GM23338 (cell line): ENCODE results near the gene ATP23. TPM values are rescaled to one million over a fixed set of nuclear protein-coding genes. Genes with fewer than 3 reads are reported as not detected.

Experiments used
- ATAC-seq: fragments of 200-7000 bp; cut with Tn5 transposase; 3 replicates; pipeline ENCODE4 v1.9.1; 2020
- DNase-seq: peaks from one replicate; pipeline ENCODE4 v3.0.0-alpha.2; 2015; ENCODE audit warnings: low spot score
- H2AFZ ChIP-seq: fragments of 200-600 bp; sonication (generic); 2 replicates; pipeline ENCODE4 v1.8.0; 2016; ENCODE audit warnings: antibody characterized with exemption, mild to moderate bottlenecking, moderate library complexity
- H3F3A ChIP-seq: fragments of 200-600 bp; sonication (generic); replicated peaks from 2 replicates; pipeline ENCODE4 v1.8.0; 2017; ENCODE audit warnings: antibody characterized with exemption, mixed run types, low read depth
- H3K27ac ChIP-seq: fragments of 200-600 bp; sonication (generic); 2 replicates; pipeline ENCODE4 v1.6.1; 2016; ENCODE audit warnings: low read depth
- H3K27me3 ChIP-seq: fragments of 200-600 bp; sonication (generic); 2 replicates; pipeline ENCODE4 v1.8.0; 2016; ENCODE audit warnings: mild to moderate bottlenecking, mixed run types, moderate library complexity; ENCODE audit not compliant: insufficient read depth
- H3K36me3 ChIP-seq: fragments of 200-600 bp; sonication (generic); 2 replicates; pipeline ENCODE4 v1.8.0; 2016; ENCODE audit warnings: mild to moderate bottlenecking; ENCODE audit not compliant: insufficient read depth
- H3K4me1 ChIP-seq: fragments of 200-600 bp; sonication (generic); 2 replicates; pipeline ENCODE4 v1.8.0; 2016; ENCODE audit warnings: mild to moderate bottlenecking, moderate library complexity; ENCODE audit not compliant: insufficient read depth
- H3K4me2 ChIP-seq: fragments of 200-600 bp; sonication (generic); 2 replicates; pipeline ENCODE4 v1.7.1; 2017; ENCODE audit warnings: mixed run types
- H3K4me3 ChIP-seq: fragments of 200-600 bp; sonication (generic); 2 replicates; pipeline ENCODE4 v1.6.1; 2016; ENCODE audit warnings: mixed run types
- H3K79me2 ChIP-seq: fragments of 200-600 bp; sonication (generic); replicated peaks from 2 replicates; pipeline ENCODE4 v1.8.0; 2017; ENCODE audit warnings: mild to moderate bottlenecking; ENCODE audit not compliant: insufficient read depth
- H3K9me2 ChIP-seq: fragments of 200-600 bp; sonication (generic); 2 replicates; pipeline ENCODE4 v1.8.0; 2017; ENCODE audit not compliant: insufficient read depth
- H4K20me1 ChIP-seq: fragments of 200-600 bp; sonication (generic); replicated peaks from 2 replicates; pipeline ENCODE4 v1.8.0; 2017; ENCODE audit warnings: mild to moderate bottlenecking; ENCODE audit not compliant: insufficient read depth
- H3K27ac Mint-ChIP-seq: 2 replicates; pipeline ENCODE4 v1.8.0; 2020; ENCODE audit warnings: inconsistent platforms, mild to moderate bottlenecking, moderate library complexity, mixed read lengths
- H3K27me3 Mint-ChIP-seq: 3 replicates; pipeline ENCODE4 v1.8.0; 2022; ENCODE audit warnings: low read depth, mild to moderate bottlenecking, moderate library complexity, mixed read lengths, inconsistent platforms; ENCODE audit not compliant: insufficient read depth, poor library complexity
- H3K36me3 Mint-ChIP-seq: 3 replicates; pipeline ENCODE4 v1.8.0; 2021; ENCODE audit warnings: low read depth, mild to moderate bottlenecking, inconsistent platforms, moderate library complexity, mixed read lengths
- H3K4me1 Mint-ChIP-seq: 3 replicates; pipeline ENCODE4 v1.8.0; 2020; ENCODE audit warnings: mild to moderate bottlenecking, inconsistent platforms, mixed read lengths
- H3K4me3 Mint-ChIP-seq: 3 replicates; pipeline ENCODE4 v1.8.0; 2021; ENCODE audit warnings: moderate library complexity, mild to moderate bottlenecking, inconsistent platforms, mixed read lengths
- H3K9me3 Mint-ChIP-seq: 3 replicates; pipeline ENCODE4 v1.8.0; 2020; ENCODE audit warnings: moderate library complexity, mild to moderate bottlenecking, inconsistent platforms, mixed read lengths
- CREB1 ChIP-seq: fragments of 250-450 bp; sonication (Bioruptor Pico); IDR thresholded peaks from 2 replicates; pipeline ENCODE4 v1.5.0; 2020; ENCODE audit warnings: low read depth, mild to moderate bottlenecking, moderate library complexity
- EZH2 ChIP-seq: fragments of 200-600 bp; sonication (generic); IDR thresholded peaks from one replicate; pipeline ENCODE4 v1.8.0; 2017; ENCODE audit warnings: antibody characterized with exemption, mild to moderate bottlenecking, low read depth; ENCODE audit not compliant: unreplicated experiment
- JUNB ChIP-seq: IDR thresholded peaks from one replicate; pipeline ENCODE4 v1.6.1; 2016; ENCODE audit warnings: antibody characterized with exemption; ENCODE audit not compliant: unreplicated experiment
- NANOG ChIP-seq: IDR thresholded peaks from 2 replicates; pipeline ENCODE4 v1.6.1; 2016; ENCODE audit warnings: antibody characterized with exemption, borderline replicate concordance
- POLR2AphosphoS5 ChIP-seq: IDR thresholded peaks from 2 replicates; pipeline ENCODE4 v1.6.1; 2016; ENCODE audit warnings: antibody characterized with exemption, low read depth
- STAT1 ChIP-seq: IDR thresholded peaks from one replicate; pipeline ENCODE4 v1.6.1; 2016; ENCODE audit warnings: antibody characterized with exemption; ENCODE audit not compliant: unreplicated experiment
- polyA plus RNA-seq: library from polyadenylated mRNA; unstranded; fragments of >200 nt; fragmentation: Nextera tagmentation; extraction: Ambion mirVana; gene quantifications from 2 replicates; pipeline ENCODE4 v1.2.1, GENCODE V29; 2016
- total RNA-seq: library from RNA; depleted of rRNA; stranded (reverse); fragments of >200 nt; shearing (Covaris generic); gene quantifications from 2 replicates; pipeline ENCODE4 v1.2.3, GENCODE V29; 2014
- TF ChIP-seq, protein P1 (sequence below): fragments of 250-450 bp; sonication (Bioruptor Pico); IDR thresholded peaks from 2 replicates; pipeline ENCODE4 v1.5.0; 2020; ENCODE audit warnings: mild to moderate bottlenecking, moderate library complexity
- TF ChIP-seq, protein P2 (sequence below): IDR thresholded peaks from 2 replicates; pipeline ENCODE4 v1.6.1; 2016; ENCODE audit warnings: antibody characterized with exemption

The ATP23 gene
- total and polyA plus RNA-seq, 2 experiments from 2014 or later: 14.7 to 21.0 TPM

- TF ChIP-seq, protein P1, sequence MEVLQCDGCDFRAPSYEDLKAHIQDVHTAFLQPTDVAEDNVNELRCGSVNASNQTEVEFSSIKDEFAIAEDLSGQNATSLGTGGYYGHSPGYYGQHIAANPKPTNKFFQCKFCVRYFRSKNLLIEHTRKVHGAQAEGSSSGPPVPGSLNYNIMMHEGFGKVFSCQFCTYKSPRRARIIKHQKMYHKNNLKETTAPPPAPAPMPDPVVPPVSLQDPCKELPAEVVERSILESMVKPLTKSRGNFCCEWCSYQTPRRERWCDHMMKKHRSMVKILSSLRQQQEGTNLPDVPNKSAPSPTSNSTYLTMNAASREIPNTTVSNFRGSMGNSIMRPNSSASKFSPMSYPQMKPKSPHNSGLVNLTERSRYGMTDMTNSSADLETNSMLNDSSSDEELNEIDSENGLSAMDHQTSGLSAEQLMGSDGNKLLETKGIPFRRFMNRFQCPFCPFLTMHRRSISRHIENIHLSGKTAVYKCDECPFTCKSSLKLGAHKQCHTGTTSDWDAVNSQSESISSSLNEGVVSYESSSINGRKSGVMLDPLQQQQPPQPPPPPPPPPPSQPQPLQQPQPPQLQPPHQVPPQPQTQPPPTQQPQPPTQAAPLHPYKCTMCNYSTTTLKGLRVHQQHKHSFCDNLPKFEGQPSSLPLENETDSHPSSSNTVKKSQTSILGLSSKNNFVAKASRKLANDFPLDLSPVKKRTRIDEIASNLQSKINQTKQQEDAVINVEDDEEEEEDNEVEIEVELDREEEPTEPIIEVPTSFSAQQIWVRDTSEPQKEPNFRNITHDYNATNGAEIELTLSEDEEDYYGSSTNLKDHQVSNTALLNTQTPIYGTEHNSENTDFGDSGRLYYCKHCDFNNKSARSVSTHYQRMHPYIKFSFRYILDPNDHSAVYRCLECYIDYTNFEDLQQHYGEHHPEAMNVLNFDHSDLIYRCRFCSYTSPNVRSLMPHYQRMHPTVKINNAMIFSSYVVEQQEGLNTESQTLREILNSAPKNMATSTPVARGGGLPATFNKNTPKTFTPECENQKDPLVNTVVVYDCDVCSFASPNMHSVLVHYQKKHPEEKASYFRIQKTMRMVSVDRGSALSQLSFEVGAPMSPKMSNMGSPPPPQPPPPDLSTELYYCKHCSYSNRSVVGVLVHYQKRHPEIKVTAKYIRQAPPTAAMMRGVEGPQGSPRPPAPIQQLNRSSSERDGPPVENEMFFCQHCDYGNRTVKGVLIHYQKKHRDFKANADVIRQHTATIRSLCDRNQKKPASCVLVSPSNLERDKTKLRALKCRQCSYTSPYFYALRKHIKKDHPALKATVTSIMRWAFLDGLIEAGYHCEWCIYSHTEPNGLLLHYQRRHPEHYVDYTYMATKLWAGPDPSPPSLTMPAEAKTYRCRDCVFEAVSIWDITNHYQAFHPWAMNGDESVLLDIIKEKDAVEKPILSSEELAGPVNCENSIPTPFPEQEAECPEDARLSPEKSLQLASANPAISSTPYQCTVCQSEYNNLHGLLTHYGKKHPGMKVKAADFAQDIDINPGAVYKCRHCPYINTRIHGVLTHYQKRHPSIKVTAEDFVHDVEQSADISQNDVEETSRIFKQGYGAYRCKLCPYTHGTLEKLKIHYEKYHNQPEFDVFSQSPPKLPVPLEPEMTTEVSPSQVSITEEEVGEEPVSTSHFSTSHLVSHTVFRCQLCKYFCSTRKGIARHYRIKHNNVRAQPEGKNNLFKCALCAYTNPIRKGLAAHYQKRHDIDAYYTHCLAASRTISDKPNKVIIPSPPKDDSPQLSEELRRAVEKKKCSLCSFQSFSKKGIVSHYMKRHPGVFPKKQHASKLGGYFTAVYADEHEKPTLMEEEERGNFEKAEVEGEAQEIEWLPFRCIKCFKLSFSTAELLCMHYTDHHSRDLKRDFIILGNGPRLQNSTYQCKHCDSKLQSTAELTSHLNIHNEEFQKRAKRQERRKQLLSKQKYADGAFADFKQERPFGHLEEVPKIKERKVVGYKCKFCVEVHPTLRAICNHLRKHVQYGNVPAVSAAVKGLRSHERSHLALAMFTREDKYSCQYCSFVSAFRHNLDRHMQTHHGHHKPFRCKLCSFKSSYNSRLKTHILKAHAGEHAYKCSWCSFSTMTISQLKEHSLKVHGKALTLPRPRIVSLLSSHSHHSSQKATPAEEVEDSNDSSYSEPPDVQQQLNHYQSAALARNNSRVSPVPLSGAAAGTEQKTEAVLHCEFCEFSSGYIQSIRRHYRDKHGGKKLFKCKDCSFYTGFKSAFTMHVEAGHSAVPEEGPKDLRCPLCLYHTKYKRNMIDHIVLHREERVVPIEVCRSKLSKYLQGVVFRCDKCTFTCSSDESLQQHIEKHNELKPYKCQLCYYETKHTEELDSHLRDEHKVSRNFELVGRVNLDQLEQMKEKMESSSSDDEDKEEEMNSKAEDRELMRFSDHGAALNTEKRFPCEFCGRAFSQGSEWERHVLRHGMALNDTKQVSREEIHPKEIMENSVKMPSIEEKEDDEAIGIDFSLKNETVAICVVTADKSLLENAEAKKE: no peak
- TF ChIP-seq CREB1 (CRISPR knock-in tag): no peak
- TF ChIP-seq NANOG: no peak
- TF ChIP-seq POLR2AphosphoS5: no peak
- TF ChIP-seq, protein P2, sequence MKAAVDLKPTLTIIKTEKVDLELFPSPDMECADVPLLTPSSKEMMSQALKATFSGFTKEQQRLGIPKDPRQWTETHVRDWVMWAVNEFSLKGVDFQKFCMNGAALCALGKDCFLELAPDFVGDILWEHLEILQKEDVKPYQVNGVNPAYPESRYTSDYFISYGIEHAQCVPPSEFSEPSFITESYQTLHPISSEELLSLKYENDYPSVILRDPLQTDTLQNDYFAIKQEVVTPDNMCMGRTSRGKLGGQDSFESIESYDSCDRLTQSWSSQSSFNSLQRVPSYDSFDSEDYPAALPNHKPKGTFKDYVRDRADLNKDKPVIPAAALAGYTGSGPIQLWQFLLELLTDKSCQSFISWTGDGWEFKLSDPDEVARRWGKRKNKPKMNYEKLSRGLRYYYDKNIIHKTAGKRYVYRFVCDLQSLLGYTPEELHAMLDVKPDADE: no peak
These were observed 1.1 kb upstream of the ATP23 start (continued) for GRCh38 chr12:57940052-57940914.

GRCh38 chr12:57940915-57941164 is 527 bp upstream of the ATP23 start:
- Mint-ChIP-seq H3K36me3 (no peaks in the 10 kb centered on the region; the same call in 2 of the 3 replicates), H3K27ac (peak overlapping the region; percentile 28), H3K4me3 (peak overlapping the region; percentile 92), H3K27me3 (peaks cover 12% of the 10 kb centered on the region), H3K4me1 (peaks cover 12% of the 10 kb centered on the region), H3K9me3 (no peaks in the 10 kb centered on the region)
- no peak for DNase-seq
- H3F3A ChIP-seq: peaks cover 4% of the 10 kb centered on the region
- H3K9me2 ChIP-seq: peaks cover 2% of the 10 kb centered on the region; the same call in 1 of the 2 replicates
- H3K4me1 ChIP-seq: peaks cover 10% of the 10 kb centered on the region
- peak overlapping the region; percentile 77 for H3K4me3 ChIP-seq
- no peaks in the 10 kb centered on the region for H4K20me1 ChIP-seq
- no peaks in the 10 kb centered on the region for H3K36me3 ChIP-seq
- peaks cover 13% of the 10 kb centered on the region for H3K27me3 ChIP-seq
- peak overlapping the region; percentile 98 for H2AFZ ChIP-seq
- peak; percentile 2; the same call in 1 of the 3 replicates for ATAC-seq
- H3K79me2 ChIP-seq: no peaks in the 10 kb centered on the region
- peak overlapping the region; percentile 80 for H3K4me2 ChIP-seq
- H3K27ac ChIP-seq: peak overlapping the region; percentile 52; the same call in 1 of the 2 replicates
- TF ChIP-seq JUNB (no peak), STAT1 (no peak), EZH2 (no peak)
- TF ChIP-seq, protein P1: no peak
